HG02852 (cell line): ENCODE data around the gene PRKCQ.

Experiments
- ATAC-seq: cut with Tn5 transposase; IDR thresholded peaks from one replicate; pipeline ENCODE4 v1.9.1; 2021; ENCODE audit warnings: mild to moderate bottlenecking, moderate library complexity; ENCODE audit not compliant: unreplicated experiment

PRKCQ gene

GRCh38 chr10:6528198-6528950 lies 51.7 kb downstream of the PRKCQ start:
- no peak for ATAC-seq

DNA sequence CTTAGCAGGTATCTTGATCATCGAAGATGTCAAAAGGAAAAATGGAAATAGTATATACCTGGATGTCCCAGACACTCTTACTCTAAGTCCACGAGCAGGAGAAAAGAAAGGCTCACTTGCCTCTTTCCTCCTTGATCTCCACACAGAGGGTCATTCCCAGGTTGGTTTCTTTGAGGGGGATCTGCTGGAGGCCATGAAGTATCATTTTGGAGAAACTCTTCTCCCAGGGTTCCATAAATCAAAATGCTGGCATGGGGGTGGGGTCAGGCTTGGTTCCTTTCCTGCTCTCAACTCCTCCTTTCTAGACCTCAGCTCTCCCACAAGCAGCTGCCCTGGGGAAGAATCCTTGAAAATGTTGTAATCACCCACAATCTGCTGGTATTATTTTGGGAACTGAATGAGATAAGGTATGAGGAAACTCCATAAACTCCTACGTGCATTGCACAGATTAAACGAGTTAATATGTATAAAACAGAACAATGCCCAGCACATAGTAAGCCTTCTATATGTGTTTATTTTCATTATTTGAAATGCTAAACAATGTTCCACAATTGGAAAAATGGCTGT lies 54.4 kb downstream of the PRKCQ start:
- ATAC-seq: no peak

GRCh38 chr10:6522230-6522629 lies 57.8 kb downstream of the PRKCQ start:
- ATAC-seq: no peak

DNA sequence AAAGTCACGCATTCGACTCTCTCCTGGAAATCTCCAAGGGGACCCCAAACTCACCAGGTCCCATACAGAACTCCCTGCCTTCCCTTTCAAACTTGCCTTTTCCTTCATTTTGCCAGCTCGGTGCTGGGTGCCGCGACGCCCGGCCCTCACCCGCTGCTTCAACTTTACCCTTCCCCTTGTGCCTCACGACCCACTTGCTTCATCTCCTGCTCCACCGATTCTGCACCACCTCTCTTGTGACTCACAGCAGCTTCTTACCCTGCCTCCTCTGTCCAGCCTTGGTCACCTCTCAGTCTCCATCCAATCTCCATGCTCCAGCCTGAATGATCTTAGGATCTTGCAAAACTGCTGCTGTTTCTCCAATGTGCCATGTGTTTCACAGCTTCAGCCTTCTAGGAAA lies 59.9 kb downstream of the PRKCQ start:
- ATAC-seq: no peak

DNA sequence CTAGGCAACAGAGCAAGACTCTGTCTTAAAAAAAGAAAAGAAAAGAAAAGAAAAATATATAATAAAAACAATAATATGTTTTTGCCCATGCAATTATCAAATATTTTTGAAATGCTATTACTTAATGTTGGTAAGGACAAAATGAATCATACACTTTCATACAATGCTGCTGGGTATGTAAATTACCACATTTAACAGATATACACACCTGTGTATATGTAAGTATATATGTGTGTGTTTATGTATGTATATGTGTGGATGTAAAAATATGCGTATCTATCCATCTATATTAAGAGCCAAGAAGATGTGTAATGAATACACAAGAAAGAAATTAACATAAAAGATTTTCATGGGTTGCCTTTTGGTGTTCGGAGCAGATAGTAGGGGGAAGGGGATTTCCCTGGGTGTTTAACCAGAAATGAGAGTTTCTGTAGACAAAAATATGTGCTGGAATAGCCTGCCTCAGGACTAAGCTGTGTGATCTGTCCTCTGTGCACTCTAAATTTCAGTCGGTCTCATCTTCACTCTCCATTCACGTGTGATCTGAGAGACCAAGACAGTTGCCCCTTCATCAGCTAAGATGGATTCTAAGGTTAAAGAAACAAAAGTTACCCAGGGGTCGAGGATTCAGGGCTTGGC lies 61.2 kb downstream of the PRKCQ start:
- ATAC-seq: no peak

DNA sequence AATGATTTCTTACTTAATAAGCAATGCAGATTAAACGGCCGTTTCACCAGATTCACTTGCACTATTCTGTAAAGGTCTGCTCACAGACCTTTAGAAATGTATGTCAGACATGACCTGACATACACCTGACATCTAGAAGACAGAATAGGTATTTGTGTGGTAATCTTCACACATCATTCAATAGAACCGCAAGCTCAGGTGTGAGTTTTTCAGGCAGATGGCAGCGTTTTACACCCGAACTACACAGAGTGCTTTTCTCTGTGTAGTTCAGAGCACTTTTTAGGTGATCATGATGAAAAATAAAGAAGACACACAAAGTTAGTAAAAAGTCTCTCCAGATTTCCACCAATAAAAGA lies 63.2 kb downstream of the PRKCQ start:
- no peak for ATAC-seq

DNA sequence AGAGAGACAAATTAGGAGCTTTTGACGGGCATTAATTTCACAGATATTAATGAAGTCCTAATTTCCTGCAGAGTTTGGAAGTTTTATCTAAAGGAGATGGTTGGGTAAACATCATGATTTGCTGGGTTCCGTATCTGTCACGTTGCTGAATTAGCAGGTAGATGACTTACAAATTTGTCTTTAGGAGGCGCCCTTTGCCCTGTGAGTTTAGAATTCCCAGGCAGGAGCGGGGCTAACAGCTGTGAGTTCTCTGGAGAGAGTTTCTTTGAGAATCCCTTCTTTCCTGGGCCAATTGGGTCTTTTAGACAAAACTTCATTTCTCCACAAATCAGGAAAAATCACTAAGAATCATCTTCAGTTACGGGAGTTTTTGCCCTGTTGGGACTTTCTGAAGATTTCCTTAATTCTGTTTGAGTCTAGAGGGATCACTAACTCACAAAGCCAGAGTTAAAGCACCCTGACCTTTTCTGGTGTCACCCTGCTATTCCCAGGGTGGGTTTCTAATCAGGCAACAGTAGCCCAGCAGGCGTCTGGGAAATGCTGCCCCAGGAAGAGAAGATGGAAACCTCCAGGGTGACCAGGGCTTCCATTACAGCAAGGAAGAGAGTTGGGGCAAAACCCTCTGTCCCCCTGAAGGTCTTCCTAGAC lies 63.7 kb downstream of the PRKCQ start:
- no peak for ATAC-seq

DNA sequence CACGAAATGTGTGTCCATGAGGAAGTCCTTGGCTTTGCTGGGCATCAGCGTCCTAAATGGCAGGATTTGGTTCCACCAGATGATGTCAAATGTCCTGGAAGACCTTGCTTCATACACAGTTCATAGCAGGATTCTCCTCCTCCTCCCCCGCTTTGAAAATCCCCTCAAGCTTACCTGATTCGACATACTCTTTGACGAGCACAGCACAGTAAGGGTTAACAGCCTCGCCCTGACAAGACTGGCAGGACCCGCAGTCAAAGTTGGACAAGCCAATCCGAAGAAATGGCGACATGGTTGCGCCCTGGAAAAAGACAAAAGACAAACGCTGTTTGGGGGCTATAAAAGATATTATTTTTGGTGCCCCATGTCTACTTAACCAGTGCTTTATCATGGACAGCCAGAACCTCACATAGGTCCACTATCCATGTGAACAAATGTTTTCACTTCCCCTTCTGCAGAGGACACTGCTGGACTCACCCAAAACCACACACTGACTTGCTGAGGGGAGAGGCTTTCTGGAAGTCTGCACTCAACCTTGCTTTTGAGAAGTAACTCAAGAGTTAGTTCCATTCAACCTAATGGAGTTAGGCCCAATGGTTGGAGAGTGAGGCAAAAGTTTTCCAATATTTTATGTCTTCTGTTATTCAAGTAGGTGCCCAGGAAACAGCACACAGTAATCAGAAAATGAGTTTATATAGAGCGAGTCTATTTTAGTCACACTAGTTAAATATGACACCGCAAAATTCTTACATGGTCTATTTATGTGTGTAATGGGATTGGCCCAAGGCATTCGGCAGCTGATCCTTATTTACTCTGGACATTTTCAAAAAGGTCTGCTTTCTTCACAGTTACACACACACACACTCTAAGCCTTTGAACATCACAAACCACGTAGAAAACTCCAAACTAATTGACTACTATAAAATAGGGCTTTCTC lies 65.0 kb downstream of the PRKCQ start:
- ATAC-seq: no peak

- no peak for ATAC-seq
These were observed 65.9 kb downstream of the PRKCQ start for GRCh38 chr10:6514180-6514579.

DNA sequence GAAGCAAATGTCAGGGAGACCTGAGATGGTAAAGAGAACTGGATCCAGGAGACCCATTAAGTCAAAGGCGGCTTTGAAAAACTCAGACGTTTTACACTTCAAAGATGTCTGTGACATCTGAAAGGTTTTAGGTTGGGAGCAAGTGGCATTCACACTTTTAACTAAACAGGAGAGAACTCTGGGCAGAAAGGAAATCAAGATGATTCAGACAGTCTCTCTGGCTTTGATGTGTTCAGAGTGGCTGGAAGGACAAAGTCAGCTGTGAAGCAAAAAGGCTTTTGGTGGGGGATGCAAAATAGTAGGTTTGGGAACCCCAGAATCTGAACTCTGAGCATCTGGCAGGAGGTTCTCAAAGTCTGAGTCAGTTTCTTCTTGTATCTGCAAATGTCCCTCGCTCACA lies 66.6 kb downstream of the PRKCQ start:
- ATAC-seq: no peak

- ATAC-seq: no peak
These were observed 67.9 kb downstream of the PRKCQ start for GRCh38 chr10:6512182-6512581.

DNA sequence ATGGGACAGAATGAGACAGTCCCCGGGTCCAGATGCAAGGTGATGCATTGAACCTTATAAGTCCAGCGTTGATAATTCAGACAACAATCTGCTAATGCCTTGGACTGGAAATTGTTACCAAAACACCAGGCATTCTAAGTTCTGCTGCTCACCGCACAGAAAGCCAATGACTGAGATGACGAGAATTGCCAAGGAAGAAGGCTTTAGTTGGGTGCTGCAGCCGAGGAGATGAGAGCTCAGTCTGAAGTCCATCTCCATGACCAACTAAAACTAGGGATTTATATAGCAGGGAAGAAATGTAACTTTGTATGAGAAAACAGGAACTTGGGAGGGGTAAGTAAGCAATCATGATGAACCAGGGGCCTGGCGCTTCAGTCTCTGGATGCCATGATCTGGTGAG lies 68.7 kb downstream of the PRKCQ start:
- ATAC-seq: no peak

DNA sequence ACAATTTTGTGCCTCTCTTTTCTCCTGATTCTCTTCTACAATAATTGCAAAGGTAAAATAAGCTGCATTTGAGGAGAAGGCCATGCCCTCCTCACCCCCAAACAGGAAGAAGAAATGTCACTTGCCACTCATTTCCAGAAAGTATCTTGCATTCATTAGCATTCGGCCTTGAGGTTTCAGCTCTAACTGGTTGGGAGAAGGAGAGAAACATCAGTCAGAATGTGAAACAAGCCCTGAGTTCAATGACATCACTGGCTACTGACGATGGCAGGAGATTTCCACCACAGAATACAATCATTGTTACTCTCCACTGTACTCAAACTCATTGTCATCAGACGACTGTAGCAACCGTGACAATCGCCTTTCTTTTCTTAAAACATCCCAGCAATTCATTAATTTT lies 72.8 kb downstream of the PRKCQ start:
- no peak for ATAC-seq

GRCh38 chr10:6505300-6505699 lies 74.8 kb downstream of the PRKCQ start:
- no peak for ATAC-seq

DNA sequence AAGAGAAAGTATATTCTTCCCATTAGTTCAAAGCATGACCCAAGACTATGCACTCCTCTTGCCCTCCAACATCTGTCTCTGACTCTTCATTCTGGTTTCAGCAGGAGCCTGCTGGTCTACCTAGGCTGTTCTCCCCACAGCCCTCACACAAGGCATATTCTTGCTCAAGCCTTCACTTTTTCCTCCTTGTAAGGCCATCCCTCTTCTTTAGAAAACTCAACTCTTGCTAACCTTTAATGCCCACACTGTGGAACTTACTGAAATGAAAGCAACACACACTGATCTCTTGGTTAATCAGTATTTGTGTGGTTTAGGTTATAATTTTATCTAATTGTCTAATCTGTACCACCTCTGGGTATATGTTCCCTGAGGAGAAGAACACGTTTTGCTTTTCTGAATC lies 75.8 kb downstream of the PRKCQ start:
- no peak for ATAC-seq

GRCh38 chr10:6503171-6503570 lies 76.9 kb downstream of the PRKCQ start:
- ATAC-seq: no peak

DNA sequence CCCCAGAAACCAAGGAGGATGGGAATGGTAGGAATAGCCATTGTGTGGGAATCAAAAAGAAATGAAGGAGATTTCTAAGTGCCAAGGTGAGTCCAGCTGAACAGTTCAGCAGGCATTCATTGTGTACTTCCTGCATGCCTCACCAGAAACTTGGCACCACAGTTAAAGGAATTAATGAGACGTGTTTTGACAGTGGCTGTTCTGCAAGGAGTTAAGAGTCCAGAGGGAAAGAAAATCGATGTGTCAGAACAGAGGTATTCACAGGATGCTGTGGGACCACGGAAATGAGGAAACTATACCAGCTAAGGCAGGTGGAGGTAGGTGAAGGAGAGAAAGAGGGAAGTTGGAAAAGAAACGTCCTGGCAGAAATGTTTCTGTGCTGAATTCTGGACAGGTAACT lies 78.1 kb downstream of the PRKCQ start:
- ATAC-seq: no peak

DNA sequence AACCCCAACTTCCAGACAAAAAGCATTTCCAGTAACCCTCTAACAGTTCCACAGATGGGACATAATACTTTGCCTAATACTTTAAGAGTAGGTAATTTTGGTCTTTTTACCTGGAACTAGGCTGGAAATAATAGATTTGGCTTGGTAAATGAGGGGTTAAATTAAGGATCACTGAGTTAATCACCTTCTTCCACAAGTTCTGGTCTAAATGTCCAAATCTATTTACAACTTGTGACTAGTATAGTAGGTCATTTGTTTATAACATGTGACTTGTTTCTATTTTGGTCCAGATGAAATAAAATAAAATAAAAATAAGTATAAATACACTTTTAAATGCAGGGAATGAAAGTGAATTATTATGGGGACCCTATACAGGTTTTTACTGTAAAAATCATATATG lies 80.1 kb downstream of the PRKCQ start:
- no peak for ATAC-seq

- ATAC-seq: no peak
These were observed 81.3 kb downstream of the PRKCQ start for GRCh38 chr10:6498771-6499170.

DNA sequence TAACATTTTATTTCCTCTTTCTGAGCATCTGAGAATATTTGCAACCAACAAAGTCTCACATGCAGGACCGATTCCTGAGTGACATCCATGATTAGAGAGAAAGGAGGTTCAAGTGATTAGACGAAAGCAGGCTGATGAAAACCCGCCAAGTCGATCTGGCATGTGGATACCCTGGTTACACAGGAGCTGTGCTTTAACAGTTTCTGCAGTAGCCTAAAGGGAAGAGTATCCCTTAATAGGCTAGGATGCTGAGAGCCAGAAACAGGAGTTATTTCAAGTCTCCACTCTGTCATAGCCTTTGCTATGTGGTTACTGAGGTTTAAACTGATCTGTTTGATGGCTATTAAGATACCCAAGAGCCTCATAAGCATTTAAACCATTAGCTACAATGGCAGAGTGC lies 82.5 kb downstream of the PRKCQ start:
- ATAC-seq: no peak
